Trophoblast cell (in vitro differentiated cells and primary cell): Measurements from ENCODE around the gene PTPA.

Experiments used
- DNase-seq, 2 donors: peaks; one replicate each; pipeline ENCODE4 v3.0.0-alpha.2; 2016
- H2AFZ ChIP-seq: 2 replicates; pipeline ENCODE4 v1.6.1; 2013; ENCODE audit warnings: low read length, moderate library complexity, mild to moderate bottlenecking; ENCODE audit not compliant: insufficient read depth, poor library complexity
- H2AK5ac ChIP-seq: 2 replicates; pipeline ENCODE4 v1.6.1; 2013; ENCODE audit warnings: mild to moderate bottlenecking, low read length
- H2BK120ac ChIP-seq: 2 replicates; pipeline ENCODE4 v1.6.1; 2013; ENCODE audit warnings: low read length, mild to moderate bottlenecking, moderate library complexity; ENCODE audit not compliant: insufficient read depth, poor library complexity
- H2BK12ac ChIP-seq: 2 replicates; pipeline ENCODE4 v1.6.1; 2013; ENCODE audit warnings: mild to moderate bottlenecking, low read length, moderate library complexity
- H2BK5ac ChIP-seq: 2 replicates; pipeline ENCODE4 v1.6.1; 2013; ENCODE audit warnings: low read length, low read depth, moderate library complexity, mild to moderate bottlenecking; ENCODE audit not compliant: poor library complexity
- H3K14ac ChIP-seq: 2 replicates; pipeline ENCODE4 v1.6.1; 2013; ENCODE audit warnings: mild to moderate bottlenecking, low read length
- H3K18ac ChIP-seq: 2 replicates; pipeline ENCODE4 v1.6.1; 2013; ENCODE audit warnings: mild to moderate bottlenecking, low read length
- H3K23ac ChIP-seq: 2 replicates; pipeline ENCODE4 v1.6.1; 2013; ENCODE audit warnings: low read length
- H3K27ac ChIP-seq: 2 replicates; pipeline ENCODE4 v1.5.1; 2013; ENCODE audit warnings: low read depth, mild to moderate bottlenecking, inconsistent platforms, low read length, moderate library complexity
- H3K27me3 ChIP-seq: 2 replicates; pipeline ENCODE4 v1.6.1; 2013; ENCODE audit warnings: inconsistent platforms, mild to moderate bottlenecking, low read length, moderate library complexity; ENCODE audit not compliant: insufficient read depth
- H3K36me3 ChIP-seq, 2 experiments: 1 replicate in 1 of 2; 2 replicates in 1 of 2; pipeline ENCODE4 v1.6.1; 2013; ENCODE audit warnings: low read length in 2 of 2, mild to moderate bottlenecking in 2 of 2, moderate library complexity in 1 of 2; ENCODE audit not compliant: insufficient read depth in 2 of 2, control insufficient read depth in 1 of 2
- H3K4ac ChIP-seq: 2 replicates; pipeline ENCODE4 v1.6.1; 2013; ENCODE audit warnings: low read depth, mild to moderate bottlenecking, low read length, moderate library complexity
- H3K4me1 ChIP-seq, 2 experiments: 1 replicate in 1 of 2; 2 replicates in 1 of 2; pipeline ENCODE4 v1.6.1; 2013; ENCODE audit warnings: low read length in 2 of 2, mild to moderate bottlenecking in 2 of 2, moderate library complexity in 1 of 2; ENCODE audit not compliant: insufficient read depth in 2 of 2, control insufficient read depth in 1 of 2
- H3K4me2 ChIP-seq: 2 replicates; pipeline ENCODE4 v1.6.1; 2013; ENCODE audit warnings: inconsistent platforms, mild to moderate bottlenecking, low read length, moderate library complexity
- H3K4me3 ChIP-seq: 2 replicates; pipeline ENCODE4 v1.5.1; 2013; ENCODE audit warnings: mild to moderate bottlenecking, low read depth, low read length, inconsistent platforms
- H3K79me1 ChIP-seq: one replicate; pipeline ENCODE4 v1.6.1; 2013; ENCODE audit warnings: low read length
- H3K79me2 ChIP-seq: 2 replicates; pipeline ENCODE4 v1.6.1; 2013; ENCODE audit warnings: low read length, mild to moderate bottlenecking; ENCODE audit not compliant: control insufficient read depth, insufficient read depth, poor library complexity
- H3K9ac ChIP-seq: 2 replicates; pipeline ENCODE4 v1.6.1; 2013; ENCODE audit warnings: mild to moderate bottlenecking, low read length
- H3K9me3 ChIP-seq: 2 replicates; pipeline ENCODE4 v1.6.1; 2013; ENCODE audit warnings: low read depth, mild to moderate bottlenecking, control low read depth, inconsistent platforms, low read length; ENCODE audit not compliant: insufficient read depth
- H4K12ac ChIP-seq: 2 replicates; pipeline ENCODE4 v1.6.1; 2013; ENCODE audit warnings: low read depth, mild to moderate bottlenecking, low read length, moderate library complexity
- H4K8ac ChIP-seq: 2 replicates; pipeline ENCODE4 v1.6.1; 2013; ENCODE audit warnings: low read depth, mild to moderate bottlenecking, low read length, moderate library complexity
- H4K91ac ChIP-seq: one replicate; pipeline ENCODE4 v1.6.1; 2013; ENCODE audit warnings: low read depth, mild to moderate bottlenecking, low read length, moderate library complexity
- WGBS: extraction: QIAGEN DNeasy Blood & Tissue Kit; methylation state at CpG from one replicate; pipeline ENCODE4 v1.1.7; 2013; ENCODE audit warnings: missing lambda C conversion rate; ENCODE audit not compliant: insufficient read length, insufficient coverage; ENCODE audit errors: extremely low coverage; 5-methylcytosine and 5-hydroxymethylcytosine counted together

Gene PTPA

GRCh38 chr9:129072171-129072570 lies 39.0 kb upstream of the PTPA start:
- H2BK5ac ChIP-seq: no peak overlapping the region
- no peaks in the 10 kb centered on the region for H3K79me1 ChIP-seq
- H3K4me1 ChIP-seq: no peaks in the 10 kb centered on the region
- H3K27ac ChIP-seq: no peak overlapping the region
- no peak overlapping the region for H3K9ac ChIP-seq
- no peak overlapping the region for H3K18ac ChIP-seq
- no peak overlapping the region for H3K23ac ChIP-seq
- WGBS: no CpG with 5 or more reads among the region's 9 CpGs
- H4K12ac ChIP-seq: no peak overlapping the region
- no peak for DNase-seq
- H4K91ac ChIP-seq: no peak overlapping the region
- no peak overlapping the region for H2BK12ac ChIP-seq
- H2AFZ ChIP-seq: no peak overlapping the region
- H3K9me3 ChIP-seq: peaks cover 2% of the 10 kb centered on the region
- H3K27me3 ChIP-seq: no peaks in the 10 kb centered on the region
- H4K8ac ChIP-seq: no peak overlapping the region
- no peak overlapping the region for H3K4me2 ChIP-seq
- peaks cover 39 to 41% of the 10 kb centered on the region in 2 experiments for H3K36me3 ChIP-seq
- H2BK120ac ChIP-seq: no peak overlapping the region
- H2AK5ac ChIP-seq: no peak overlapping the region
- no peak overlapping the region for H3K4me3 ChIP-seq
- no peaks in the 10 kb centered on the region for H3K79me2 ChIP-seq
- H3K4ac ChIP-seq: no peak overlapping the region
- no peak overlapping the region for H3K14ac ChIP-seq

- Histone ChIP-seq H3K4me1 (no peaks in the 10 kb centered on the region), H4K12ac (no peak overlapping the region), H2AK5ac (no peak overlapping the region)
Measured at GRCh38 chr9:129073404-129073803, 37.8 kb upstream of the PTPA start.

GRCh38 chr9:129074106-129074505 lies 37.1 kb upstream of the PTPA start:
- peaks cover 20 to 22% of the 10 kb centered on the region in 2 experiments for H3K36me3 ChIP-seq
- no peak for DNase-seq
- H3K9me3 ChIP-seq: no peaks in the 10 kb centered on the region
- H4K12ac ChIP-seq: no peak overlapping the region
- no peak overlapping the region for H2BK12ac ChIP-seq
- WGBS: no CpG with 5 or more reads among the region's 3 CpGs
- H3K23ac ChIP-seq: no peak overlapping the region
- H3K4me3 ChIP-seq: no peak overlapping the region
- H2AK5ac ChIP-seq: no peak overlapping the region
- no peak overlapping the region for H3K18ac ChIP-seq
- H3K79me1 ChIP-seq: no peaks in the 10 kb centered on the region
- H4K8ac ChIP-seq: no peak overlapping the region
- H3K27me3 ChIP-seq: no peaks in the 10 kb centered on the region
- H3K4ac ChIP-seq: no peak overlapping the region
- no peak overlapping the region for H3K27ac ChIP-seq
- H3K4me2 ChIP-seq: no peak overlapping the region
- no peak overlapping the region for H2BK120ac ChIP-seq
- no peak overlapping the region for H3K14ac ChIP-seq
- no peak overlapping the region for H4K91ac ChIP-seq
- no peak overlapping the region for H2AFZ ChIP-seq
- H3K79me2 ChIP-seq: no peaks in the 10 kb centered on the region
- H2BK5ac ChIP-seq: no peak overlapping the region
- no peak overlapping the region for H3K9ac ChIP-seq
- no peaks in the 10 kb centered on the region for H3K4me1 ChIP-seq

More at GRCh38 chr9:129073404-129073803, 37.8 kb upstream of the PTPA start:
- no peak overlapping the region for H2BK120ac ChIP-seq
- H3K79me1 ChIP-seq: no peaks in the 10 kb centered on the region
- H3K27ac ChIP-seq: no peak overlapping the region
- H3K23ac ChIP-seq: no peak overlapping the region
- no peak overlapping the region for H3K4me2 ChIP-seq
- peaks cover 26 to 29% of the 10 kb centered on the region in 2 experiments for H3K36me3 ChIP-seq
- H4K8ac ChIP-seq: no peak overlapping the region
- no peaks in the 10 kb centered on the region for H3K79me2 ChIP-seq
- H3K18ac ChIP-seq: no peak overlapping the region
- no peak for DNase-seq
- H2BK5ac ChIP-seq: no peak overlapping the region
- H3K9me3 ChIP-seq: no peaks in the 10 kb centered on the region
- H3K14ac ChIP-seq: no peak overlapping the region
- H2BK12ac ChIP-seq: no peak overlapping the region
- no peak overlapping the region for H3K4me3 ChIP-seq
- WGBS: no CpG with 5 or more reads among the region's 8 CpGs
- H3K4ac ChIP-seq: no peak overlapping the region
- H3K9ac ChIP-seq: no peak overlapping the region
- H4K91ac ChIP-seq: no peak overlapping the region
- H2AFZ ChIP-seq: no peak overlapping the region
- H3K27me3 ChIP-seq: no peaks in the 10 kb centered on the region

GRCh38 chr9:129075996-129076639 lies 35.1 kb upstream of the PTPA start:
- Histone ChIP-seq H2AK5ac (no peak overlapping the region), H3K4me2 (no peak overlapping the region), H3K4ac (no peak overlapping the region), H3K27ac (no peak overlapping the region), H2BK5ac (no peak overlapping the region), H2BK12ac (no peak overlapping the region), H4K12ac (no peak overlapping the region), H3K14ac (no peak overlapping the region), H2BK120ac (no peak overlapping the region), H3K4me1 (peaks cover 4 to 5% of the 10 kb centered on the region in 2 experiments), H3K27me3 (no peaks in the 10 kb centered on the region), H3K9me3 (no peaks in the 10 kb centered on the region), H2AFZ (no peak overlapping the region), H4K8ac (no peak overlapping the region), H3K18ac (no peak overlapping the region), H3K79me2 (peaks cover 2% of the 10 kb centered on the region), H4K91ac (no peak overlapping the region), H3K23ac (no peak overlapping the region), H3K9ac (no peak overlapping the region), H3K36me3 (peaks cover 6% of the 10 kb centered on the region in 2 experiments), H3K79me1 (peaks cover 2% of the 10 kb centered on the region), H3K4me3 (no peak overlapping the region)
- WGBS: no CpG with 5 or more reads among the region's 16 CpGs
- DNase-seq: no peak
